Measurements from ENCODE around the gene KTN1. TPM values are rescaled to one million over a fixed set of nuclear protein-coding genes. Genes with fewer than 3 reads are reported as not detected.

KTN1 gene
- total RNA-seq, 4 donors from 2014 or later = 130 to 176 (median 150) TPM

DNA sequence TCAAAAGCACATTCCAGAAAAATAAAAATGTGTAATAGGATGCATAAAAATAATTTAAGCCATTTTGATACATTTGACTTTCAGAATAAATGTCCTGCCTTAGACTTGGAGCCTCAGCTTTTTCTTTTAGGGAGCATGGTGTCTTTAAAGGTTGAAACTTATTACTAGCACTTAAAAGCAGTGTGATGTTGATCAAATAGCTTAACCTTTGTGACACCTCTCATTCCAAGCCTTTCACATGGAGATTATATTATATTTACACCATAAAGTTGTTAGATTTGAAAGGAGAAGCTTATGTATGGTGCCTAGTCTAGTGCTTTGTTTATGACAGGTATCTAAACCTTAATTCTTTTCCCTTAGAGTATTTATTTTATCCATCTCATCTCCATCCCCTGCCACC, 61.9 kb downstream of the KTN1 start:
- TF ChIP-seq EP300 (IDR thresholded peaks at IDR 0.05) (no peak), POLR2A (IDR thresholded peaks at IDR 0.05) (no peak), CTCF (IDR thresholded peaks at IDR 0.05) (no peak)
- DNase-seq (ENCODE audit: low spot score in 2 of 2) = no peak
- Histone ChIP-seq H3K27me3 (no peaks in the 10 kb centered on the region), H3K9me3 (no peaks in the 10 kb centered on the region), H3K27ac (no peak overlapping the region), H3K36me3 (peaks cover 0 to 59% (median 4%) of the 10 kb centered on the region in 3 donors), H3K4me1 (peaks cover 0 to 16% (median 4%) of the 10 kb centered on the region in 4 donors), H3K4me3 (no peak overlapping the region)

DNA sequence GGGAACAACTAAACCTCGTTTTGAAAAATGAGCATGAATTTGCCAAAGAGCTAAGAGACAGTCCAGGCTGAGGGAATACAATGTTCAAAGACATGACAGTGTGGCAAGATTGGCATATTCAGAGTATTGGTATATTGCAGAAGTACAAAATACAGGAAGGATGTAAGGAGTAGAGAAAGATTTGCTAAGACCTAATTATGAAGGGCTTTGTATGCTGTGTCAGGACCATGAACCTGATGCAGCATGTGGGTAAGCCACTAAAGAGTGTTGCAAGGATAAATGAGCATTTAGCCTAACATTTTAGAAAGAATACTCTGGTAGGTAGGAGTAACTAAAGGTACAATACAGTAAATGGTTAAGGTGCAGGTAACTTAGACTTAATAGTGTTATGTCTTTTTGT, 65.1 kb downstream of the KTN1 start:
- Histone ChIP-seq H3K4me1 (peaks cover 0 to 16% (median 4%) of the 10 kb centered on the region in 4 donors), H3K36me3 (peaks cover 0 to 60% (median 4%) of the 10 kb centered on the region in 3 donors), H3K27me3 (no peaks in the 10 kb centered on the region), H3K9me3 (no peaks in the 10 kb centered on the region), H3K4me3 (no peak overlapping the region), H3K27ac (no peak overlapping the region)
- 73 to 80% methylated on average over 1 of the region's 1 CpG for WGBS, 2 donors
- TF ChIP-seq POLR2A (IDR thresholded peaks at IDR 0.05) = no peak
- no peak for TF ChIP-seq EP300 (IDR thresholded peaks at IDR 0.05)
- TF ChIP-seq CTCF (IDR thresholded peaks at IDR 0.05) = no peak
- DNase-seq (ENCODE audit: low spot score in 2 of 2) = no peak

- no peak for DNase-seq (ENCODE audit: low spot score in 2 of 2)
- TF ChIP-seq POLR2A (IDR thresholded peaks at IDR 0.05) (no peak), EP300 (IDR thresholded peaks at IDR 0.05) (no peak), CTCF (IDR thresholded peaks at IDR 0.05) (no peak)
- H3K27ac ChIP-seq = no peak overlapping the region
- WGBS, 2 donors = 96% methylated on average over 2 of the region's 2 CpGs
- peaks cover 0 to 16% (median 4%) of the 10 kb centered on the region in 4 donors for H3K4me1 ChIP-seq
- H3K4me3 ChIP-seq = no peak overlapping the region
- no peaks in the 10 kb centered on the region for H3K9me3 ChIP-seq
- H3K27me3 ChIP-seq = no peaks in the 10 kb centered on the region
- peaks cover 0 to 60% (median 4%) of the 10 kb centered on the region in 3 donors for H3K36me3 ChIP-seq
These were observed 66.1 kb downstream of the KTN1 start for GRCh38 chr14:55645845-55646832.

DNA sequence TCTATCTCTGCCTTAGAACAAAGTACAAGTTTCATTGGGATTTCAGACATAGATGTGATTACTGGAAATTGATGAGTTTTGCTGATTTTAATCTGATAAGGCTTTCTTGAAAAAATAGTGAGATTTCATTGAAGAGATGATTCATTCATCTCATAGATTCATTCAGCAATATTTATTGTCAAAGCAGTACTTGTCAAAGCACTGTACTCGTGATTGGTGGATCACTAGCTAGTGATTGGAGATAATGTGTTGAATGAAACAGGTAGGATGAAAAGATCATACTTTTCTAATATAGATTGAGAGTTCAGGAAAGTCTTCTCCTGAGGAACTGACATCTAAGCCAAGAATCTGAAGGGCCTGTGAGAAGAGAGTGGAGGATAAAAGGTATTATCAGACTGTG, 71.0 kb downstream of the KTN1 start:
- no peak for TF ChIP-seq CTCF (IDR thresholded peaks at IDR 0.05)
- TF ChIP-seq POLR2A (IDR thresholded peaks at IDR 0.05) = no peak
- no peak for TF ChIP-seq EP300 (IDR thresholded peaks at IDR 0.05)
- WGBS, 2 donors = 82 to 94% methylated on average over 1 of the region's 1 CpG

DNA sequence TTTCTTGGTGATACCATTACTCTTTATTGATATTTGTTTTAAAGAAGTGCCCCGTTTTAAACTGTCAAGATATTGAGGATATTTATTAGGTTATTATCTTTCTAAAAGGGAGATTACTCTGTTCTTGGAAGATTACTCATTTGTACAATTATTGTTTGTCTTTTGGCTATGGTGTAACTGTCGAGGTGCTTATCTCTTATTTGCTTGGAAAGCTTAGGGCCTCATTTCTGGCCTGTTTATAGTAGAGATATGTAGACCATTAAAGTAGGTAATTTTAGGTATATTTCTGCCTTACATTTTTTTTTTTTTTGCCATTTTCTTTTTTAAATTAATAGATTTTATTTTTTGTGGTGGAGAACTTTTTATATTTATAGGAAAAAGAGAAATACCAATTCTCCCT, 74.2 kb downstream of the KTN1 start:
- WGBS, 2 donors = 75 to 77% methylated on average over 2 of the region's 2 CpGs
- Histone ChIP-seq H3K36me3 (peaks cover 0 to 85% (median 5%) of the 10 kb centered on the region in 3 donors), H3K4me1 (no peaks in the 10 kb centered on the region), H3K9me3 (no peaks in the 10 kb centered on the region), H3K27me3 (no peaks in the 10 kb centered on the region), H3K27ac (no peak overlapping the region), H3K4me3 (no peak overlapping the region)
- DNase-seq (ENCODE audit: low spot score in 2 of 2) = no peak
- TF ChIP-seq EP300 (IDR thresholded peaks at IDR 0.05) (no peak), POLR2A (IDR thresholded peaks at IDR 0.05) (no peak), CTCF (IDR thresholded peaks at IDR 0.05) (no peak)

More for the DNA sequence above, 71.0 kb downstream of the KTN1 start:
- Histone ChIP-seq H3K27me3 (no peaks in the 10 kb centered on the region), H3K4me1 (peaks cover 0 to 4% (median under 1%) of the 10 kb centered on the region in 4 donors), H3K27ac (no peak overlapping the region), H3K36me3 (peaks cover 0 to 76% (median 5%) of the 10 kb centered on the region in 3 donors), H3K4me3 (no peak overlapping the region), H3K9me3 (no peaks in the 10 kb centered on the region)
- DNase-seq (ENCODE audit: low spot score in 2 of 2) = no peak

Measured in tibial nerve (tissue), 4 donors.